M059J (cell line): ENCODE measurements around the gene HNF1B. TPM values are rescaled to one million over a fixed set of nuclear protein-coding genes. Genes with fewer than 3 reads are reported as not detected.
"Not testable (repeated sequence)": the region's sequence is repeated elsewhere in the genome, so short reads cannot be mapped to it uniquely, and the experiment has no call there.

Experiments
- DNase-seq: peaks from one replicate; pipeline ENCODE4 v3.0.0-alpha.2; 2012; ENCODE audit warnings: low read depth
- total RNA-seq: library from RNA; depleted of rRNA; stranded (reverse); fragments of >200 nt; shearing (Covaris generic); gene quantifications from 2 replicates; pipeline ENCODE4 v1.2.3, GENCODE V29; 2014

HNF1B gene
- total RNA-seq, 1 experiment from 2014 or later, result not detected

- peak; percentile 50 for DNase-seq
These were observed 42.3 kb downstream of the HNF1B start for GRCh38 chr17:37702598-37702997.

GRCh38 chr17:37701496-37701898 lies 43.4 kb downstream of the HNF1B start:
- no peak for DNase-seq

- DNase-seq, result no peak
These were observed 44.0 kb downstream of the HNF1B start for GRCh38 chr17:37700881-37701280.

- DNase-seq, result no peak
These were observed 45.4 kb downstream of the HNF1B start for GRCh38 chr17:37699285-37699973.

GRCh38 chr17:37698911-37699255 lies 46.0 kb downstream of the HNF1B start:
- DNase-seq, result no peak

- DNase-seq, result peak; percentile 73
These were observed 46.5 kb downstream of the HNF1B start for GRCh38 chr17:37698132-37698910.

- no peak for DNase-seq
These were observed 47.5 kb downstream of the HNF1B start for GRCh38 chr17:37697381-37697780.

GRCh38 chr17:37696366-37696765 lies 48.5 kb downstream of the HNF1B start:
- DNase-seq, result no peak

GRCh38 chr17:37695726-37696125 lies 49.1 kb downstream of the HNF1B start:
- no peak for DNase-seq

GRCh38 chr17:37694734-37695133 lies 50.1 kb downstream of the HNF1B start:
- DNase-seq, result no peak

- no peak for DNase-seq
These were observed 51.5 kb downstream of the HNF1B start for GRCh38 chr17:37693328-37693727.

GRCh38 chr17:37691807-37692206 lies 53.1 kb downstream of the HNF1B start:
- DNase-seq, result no peak

GRCh38 chr17:37689317-37689716 lies 55.5 kb downstream of the HNF1B start:
- no peak for DNase-seq

GRCh38 chr17:37683454-37683984 lies 61.3 kb downstream of the HNF1B start:
- no peak for DNase-seq

- DNase-seq, result no peak
These were observed 62.9 kb downstream of the HNF1B start for GRCh38 chr17:37682007-37682406.

- not testable (repeated sequence) for DNase-seq
These were observed 64.9 kb downstream of the HNF1B start for GRCh38 chr17:37679995-37680394.

- DNase-seq, result no peak
These were observed 66.8 kb downstream of the HNF1B start for GRCh38 chr17:37678036-37678435.

- DNase-seq, result no peak
These were observed 67.8 kb downstream of the HNF1B start for GRCh38 chr17:37677021-37677420.

GRCh38 chr17:37676115-37676925 lies 68.5 kb downstream of the HNF1B start:
- DNase-seq, result peak; percentile 60

- no peak for DNase-seq
These were observed 70.3 kb downstream of the HNF1B start for GRCh38 chr17:37674511-37674910.

- no peak for DNase-seq
These were observed 71.5 kb downstream of the HNF1B start for GRCh38 chr17:37673386-37673785.

- DNase-seq, result no peak
These were observed 72.2 kb downstream of the HNF1B start for GRCh38 chr17:37672548-37673078.
